Breast epithelium (tissue), 3 donors: ENCODE measurements around the gene ANKRD24.

Experiments used
- POLR2A ChIP-seq: fragments of 450-650 bp; IDR thresholded peaks from one replicate; pipeline ENCODE4 v1.6.1; 2016; ENCODE audit warnings: antibody characterized with exemption, mild to moderate bottlenecking, moderate library complexity
- TF ChIP-seq, protein P1 (sequence below), 3 donors: fragments of 450-650 bp; IDR thresholded peaks; one replicate each; pipeline ENCODE4 v1.5.1; 2016 to 2017; ENCODE audit warnings: antibody characterized with exemption in 3 of 3, mild to moderate bottlenecking in 3 of 3, moderate library complexity in 3 of 3

DNA sequence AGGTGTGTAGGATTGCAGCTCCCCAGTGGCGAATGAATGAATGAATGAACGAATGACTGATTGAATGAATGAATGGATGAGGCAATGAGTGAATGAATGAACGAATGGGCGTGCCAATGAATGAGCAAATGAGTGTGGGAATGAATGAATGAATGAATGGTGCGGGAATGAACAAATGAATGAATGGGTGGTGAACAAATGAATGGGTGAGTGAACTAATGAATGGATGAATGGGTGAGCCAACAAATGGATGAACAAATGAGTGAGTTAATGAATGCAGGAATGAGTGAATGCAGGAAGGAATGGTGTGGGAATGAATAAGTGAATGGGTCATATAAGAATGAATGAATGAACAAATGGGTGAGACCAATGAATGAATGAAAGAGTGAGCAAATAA lies 14.7 kb downstream of the ANKRD24 start:
- TF ChIP-seq POLR2A, result no peak
- TF ChIP-seq, protein P1, sequence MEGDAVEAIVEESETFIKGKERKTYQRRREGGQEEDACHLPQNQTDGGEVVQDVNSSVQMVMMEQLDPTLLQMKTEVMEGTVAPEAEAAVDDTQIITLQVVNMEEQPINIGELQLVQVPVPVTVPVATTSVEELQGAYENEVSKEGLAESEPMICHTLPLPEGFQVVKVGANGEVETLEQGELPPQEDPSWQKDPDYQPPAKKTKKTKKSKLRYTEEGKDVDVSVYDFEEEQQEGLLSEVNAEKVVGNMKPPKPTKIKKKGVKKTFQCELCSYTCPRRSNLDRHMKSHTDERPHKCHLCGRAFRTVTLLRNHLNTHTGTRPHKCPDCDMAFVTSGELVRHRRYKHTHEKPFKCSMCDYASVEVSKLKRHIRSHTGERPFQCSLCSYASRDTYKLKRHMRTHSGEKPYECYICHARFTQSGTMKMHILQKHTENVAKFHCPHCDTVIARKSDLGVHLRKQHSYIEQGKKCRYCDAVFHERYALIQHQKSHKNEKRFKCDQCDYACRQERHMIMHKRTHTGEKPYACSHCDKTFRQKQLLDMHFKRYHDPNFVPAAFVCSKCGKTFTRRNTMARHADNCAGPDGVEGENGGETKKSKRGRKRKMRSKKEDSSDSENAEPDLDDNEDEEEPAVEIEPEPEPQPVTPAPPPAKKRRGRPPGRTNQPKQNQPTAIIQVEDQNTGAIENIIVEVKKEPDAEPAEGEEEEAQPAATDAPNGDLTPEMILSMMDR (IDR thresholded peaks at IDR 0.05), result no peak
